Memory B cell (primary cell): Measurements from ENCODE around the gene ERBB4.

Experiments used
- ATAC-seq: fragments of 150-1000 bp; cut with Tn5 transposase; 2 replicates; pipeline ENCODE4 v1.10.0; 2021; ENCODE audit warnings: low read depth, mild to moderate bottlenecking, moderate library complexity
- DNase-seq, 2 donors: peaks; one replicate each; pipeline ENCODE4 v3.0.0; 2022; ENCODE audit warnings: low spot score in 2 of 2
- H3K27ac Mint-ChIP-seq: one replicate; pipeline ENCODE4 v1.8.0; 2022; ENCODE audit warnings: mild to moderate bottlenecking, moderate library complexity, mixed read lengths
- H3K27me3 Mint-ChIP-seq: one replicate; pipeline ENCODE4 v1.8.0; 2022; ENCODE audit warnings: mixed read lengths
- H3K36me3 Mint-ChIP-seq: one replicate; pipeline ENCODE4 v1.8.0; 2022; ENCODE audit warnings: mild to moderate bottlenecking, mixed read lengths
- H3K4me1 Mint-ChIP-seq: one replicate; pipeline ENCODE4 v1.8.0; 2022; ENCODE audit warnings: mixed read lengths
- H3K4me3 Mint-ChIP-seq: one replicate; pipeline ENCODE4 v1.8.0; 2022; ENCODE audit warnings: mild to moderate bottlenecking, moderate library complexity, mixed read lengths
- H3K9me3 Mint-ChIP-seq: one replicate; pipeline ENCODE4 v1.8.0; 2022; ENCODE audit warnings: mixed read lengths

The ERBB4 gene

DNA sequence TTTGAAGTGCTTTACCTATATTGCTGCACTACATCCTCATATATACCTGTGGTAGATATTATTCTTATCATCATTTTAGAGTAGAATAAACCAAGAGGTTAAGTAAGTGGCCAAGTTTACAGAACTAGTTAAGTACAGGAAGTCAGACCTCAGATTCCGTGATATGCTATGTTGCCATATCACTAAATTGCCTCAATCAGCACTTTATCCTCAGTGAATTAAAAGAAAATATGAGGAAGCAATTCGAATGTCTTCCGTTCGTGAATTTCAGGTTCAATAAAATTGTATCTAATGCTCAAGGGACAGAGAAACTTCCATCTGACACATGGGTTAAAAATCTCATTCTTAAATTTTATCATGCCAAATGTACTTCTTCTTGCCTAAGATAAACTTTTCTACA is 1133.6 kb downstream of the ERBB4 start:
- Mint-ChIP-seq H3K4me1 (no peaks in the 10 kb centered on the region), H3K36me3 (no peaks in the 10 kb centered on the region), H3K9me3 (peaks cover 3% of the 10 kb centered on the region), H3K27me3 (no peaks in the 10 kb centered on the region), H3K4me3 (no peak overlapping the region), H3K27ac (no peak overlapping the region)
- no peak for ATAC-seq
- no peak for DNase-seq

- H3K36me3 Mint-ChIP-seq, result no peaks in the 10 kb centered on the region
Observed at GRCh38 chr2:211404098-211404497, 1134.5 kb downstream of the ERBB4 start.

DNA sequence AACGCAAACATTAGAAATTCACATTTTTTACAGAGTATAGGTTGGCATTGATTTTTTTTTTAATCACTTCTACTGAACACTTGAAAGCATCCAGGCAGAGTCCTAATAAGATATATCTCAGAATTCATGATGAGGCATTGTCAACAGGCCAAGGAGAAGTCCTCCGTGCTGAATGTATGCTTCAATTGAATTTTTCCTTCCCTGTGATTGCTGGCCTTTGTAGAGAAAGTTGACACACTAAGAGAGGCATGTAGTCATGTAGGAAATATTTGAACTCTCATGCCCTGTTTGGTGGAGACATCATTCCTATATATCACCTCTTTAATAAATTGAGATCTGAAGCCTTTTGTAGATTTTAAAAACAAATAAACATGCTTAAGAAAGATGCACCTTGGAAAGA is 1137.3 kb downstream of the ERBB4 start:
- no peak for ATAC-seq
- no peaks in the 10 kb centered on the region for H3K27me3 Mint-ChIP-seq
- no peaks in the 10 kb centered on the region for H3K36me3 Mint-ChIP-seq
- H3K4me1 Mint-ChIP-seq, result no peaks in the 10 kb centered on the region
- H3K4me3 Mint-ChIP-seq, result no peak overlapping the region
- DNase-seq, result no peak
- peaks cover 3% of the 10 kb centered on the region for H3K9me3 Mint-ChIP-seq
- H3K27ac Mint-ChIP-seq, result no peak overlapping the region

More at GRCh38 chr2:211404098-211404497, 1134.5 kb downstream of the ERBB4 start:
- H3K27me3 Mint-ChIP-seq, result no peaks in the 10 kb centered on the region
- H3K9me3 Mint-ChIP-seq, result peaks cover 3% of the 10 kb centered on the region
- H3K4me3 Mint-ChIP-seq, result no peak overlapping the region
- no peak overlapping the region for H3K27ac Mint-ChIP-seq
- H3K4me1 Mint-ChIP-seq, result no peaks in the 10 kb centered on the region
- DNase-seq (no peak), ATAC-seq (no peak)

DNA sequence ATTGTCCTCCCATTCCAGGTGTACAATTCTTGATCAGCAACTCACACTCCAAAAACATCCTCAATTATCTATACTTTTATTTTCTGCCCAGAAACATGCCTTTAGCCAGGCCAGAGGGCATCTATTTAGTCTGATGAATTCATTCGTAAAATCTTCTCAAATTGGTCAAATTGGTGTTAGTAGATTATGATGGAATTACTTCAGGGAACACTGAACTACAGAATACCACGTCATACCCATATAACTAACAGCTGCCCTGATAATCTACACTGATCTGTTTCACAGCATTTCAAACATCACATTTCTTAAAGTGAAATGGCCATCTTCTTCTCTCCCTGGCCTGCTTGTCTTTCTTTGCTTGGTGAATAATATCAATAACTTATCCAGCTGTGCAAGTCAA is 1140.8 kb downstream of the ERBB4 start:
- ATAC-seq (no peak), DNase-seq (no peak)
- Mint-ChIP-seq H3K9me3 (no peaks in the 10 kb centered on the region), H3K27ac (no peak overlapping the region), H3K4me1 (no peaks in the 10 kb centered on the region), H3K4me3 (no peak overlapping the region), H3K36me3 (no peaks in the 10 kb centered on the region), H3K27me3 (no peaks in the 10 kb centered on the region)

DNA sequence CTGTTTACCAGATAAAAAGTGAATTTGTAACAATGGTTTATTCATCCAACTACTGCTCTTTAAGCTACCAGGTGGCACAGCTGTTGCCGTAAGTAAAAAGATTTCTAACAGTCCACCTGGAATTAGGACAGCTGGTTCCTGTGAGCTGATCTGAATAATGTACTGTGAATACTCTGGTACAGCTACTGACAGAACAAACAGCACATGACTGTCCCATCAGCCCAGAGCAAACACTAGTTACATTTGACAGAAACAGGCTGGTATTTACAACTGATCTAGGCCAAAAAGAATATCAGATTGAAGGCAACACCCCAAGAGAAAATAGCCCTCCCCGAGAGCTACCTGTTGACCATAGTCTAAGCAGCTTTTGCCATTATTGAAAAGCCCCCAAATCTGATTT is 1141.8 kb downstream of the ERBB4 start:
- Mint-ChIP-seq H3K4me1 (no peaks in the 10 kb centered on the region), H3K27me3 (no peaks in the 10 kb centered on the region), H3K27ac (no peak overlapping the region), H3K4me3 (no peak overlapping the region), H3K9me3 (no peaks in the 10 kb centered on the region), H3K36me3 (no peaks in the 10 kb centered on the region)
- ATAC-seq, result no peak
- no peak for DNase-seq

GRCh38 chr2:211391189-211391567 is 1147.4 kb downstream of the ERBB4 start:
- DNase-seq (no peak), ATAC-seq (no peak)
- Mint-ChIP-seq H3K4me1 (no peaks in the 10 kb centered on the region), H3K36me3 (no peaks in the 10 kb centered on the region), H3K27me3 (no peaks in the 10 kb centered on the region), H3K4me3 (no peak overlapping the region), H3K9me3 (no peaks in the 10 kb centered on the region), H3K27ac (no peak overlapping the region)

DNA sequence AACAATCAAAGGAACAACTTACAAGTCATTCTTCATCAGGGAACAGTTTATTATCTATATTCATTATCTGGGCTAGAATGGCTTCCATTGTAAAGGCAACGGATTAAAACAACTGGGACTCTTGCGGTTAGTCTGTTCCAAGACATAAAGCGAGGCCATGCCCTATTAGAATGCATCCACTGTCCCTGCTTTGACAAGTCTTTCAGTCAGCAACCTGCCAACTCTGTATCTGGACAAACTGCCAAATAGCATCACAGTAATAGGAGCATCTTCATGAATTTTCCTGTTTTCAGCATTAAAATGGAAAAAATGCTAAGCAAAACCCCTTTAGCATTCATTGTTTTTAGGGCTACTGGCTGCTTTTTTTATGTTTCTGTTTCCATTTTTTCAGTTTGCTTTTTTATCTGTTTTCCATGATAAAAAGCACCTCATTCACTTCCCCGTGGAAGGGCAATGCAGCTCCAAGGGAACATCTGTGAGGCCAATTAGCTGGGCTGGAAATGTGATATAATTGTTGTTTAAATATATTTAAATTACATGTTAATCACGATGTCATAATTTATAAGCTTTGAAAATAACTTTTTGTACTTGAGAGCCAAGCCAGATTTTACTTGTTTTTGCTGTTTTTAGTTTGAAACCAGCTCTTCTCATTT is 1147.9 kb downstream of the ERBB4 start:
- no peaks in the 10 kb centered on the region for H3K4me1 Mint-ChIP-seq
- H3K36me3 Mint-ChIP-seq, result no peaks in the 10 kb centered on the region
- H3K27ac Mint-ChIP-seq, result no peak overlapping the region
- DNase-seq, result no peak
- no peaks in the 10 kb centered on the region for H3K9me3 Mint-ChIP-seq
- H3K4me3 Mint-ChIP-seq, result no peak overlapping the region
- no peak for ATAC-seq
- no peaks in the 10 kb centered on the region for H3K27me3 Mint-ChIP-seq

DNA sequence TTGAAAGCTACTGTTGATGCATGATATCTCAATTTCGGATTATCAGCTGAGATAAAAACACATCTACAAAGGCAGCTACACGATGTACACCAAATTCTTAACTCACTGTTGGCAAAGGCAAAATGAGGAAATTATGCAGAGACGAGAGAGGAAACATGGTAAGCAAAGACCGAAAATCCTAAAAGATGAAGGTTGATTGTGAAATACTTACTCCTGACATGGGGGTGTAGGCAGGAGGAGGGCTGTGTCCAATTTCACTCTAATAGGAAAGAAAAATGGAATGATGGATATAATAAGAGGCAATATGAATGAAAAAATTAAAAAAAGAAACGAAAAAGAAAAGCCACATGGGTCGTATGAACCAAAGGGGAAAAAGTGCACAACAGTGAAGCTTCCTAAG is 1150.9 kb downstream of the ERBB4 start:
- no peak overlapping the region for H3K4me3 Mint-ChIP-seq
- DNase-seq (no peak), ATAC-seq (no peak)
- H3K4me1 Mint-ChIP-seq, result no peaks in the 10 kb centered on the region
- no peaks in the 10 kb centered on the region for H3K36me3 Mint-ChIP-seq
- H3K27ac Mint-ChIP-seq, result no peak overlapping the region
- no peaks in the 10 kb centered on the region for H3K27me3 Mint-ChIP-seq
- H3K9me3 Mint-ChIP-seq, result no peaks in the 10 kb centered on the region

GRCh38 chr2:211380041-211380440 is 1158.6 kb downstream of the ERBB4 start:
- H3K27me3 Mint-ChIP-seq, result no peaks in the 10 kb centered on the region

DNA sequence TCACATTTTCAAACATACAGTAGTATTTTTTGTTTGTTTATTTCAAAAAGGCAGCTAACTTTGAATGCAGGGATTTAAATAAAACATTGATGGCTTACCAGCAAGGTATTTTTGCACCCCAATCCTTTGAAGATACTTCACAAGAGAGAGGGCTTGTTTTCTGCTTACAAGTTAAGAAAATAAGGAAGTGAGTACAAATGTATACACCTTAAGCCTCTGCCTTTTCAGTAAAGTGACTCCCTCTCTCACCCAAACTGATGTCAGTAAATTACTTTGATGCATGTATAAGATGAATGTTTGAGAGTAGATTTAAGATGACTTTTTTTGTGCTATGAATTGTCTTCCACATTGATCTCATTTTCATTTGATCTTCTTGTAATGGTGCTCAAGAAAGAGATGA is 1162.2 kb downstream of the ERBB4 start:
- H3K36me3 Mint-ChIP-seq, result no peaks in the 10 kb centered on the region
- H3K27me3 Mint-ChIP-seq, result no peaks in the 10 kb centered on the region
- ATAC-seq (no peak), DNase-seq (no peak)
- H3K27ac Mint-ChIP-seq, result no peak overlapping the region
- no peaks in the 10 kb centered on the region for H3K9me3 Mint-ChIP-seq
- H3K4me3 Mint-ChIP-seq, result no peak overlapping the region
- H3K4me1 Mint-ChIP-seq, result peaks cover 2% of the 10 kb centered on the region

More at GRCh38 chr2:211380041-211380440, 1158.6 kb downstream of the ERBB4 start:
- no peaks in the 10 kb centered on the region for H3K36me3 Mint-ChIP-seq
- no peak for ATAC-seq
- no peaks in the 10 kb centered on the region for H3K4me1 Mint-ChIP-seq
- DNase-seq, result no peak
- no peak overlapping the region for H3K4me3 Mint-ChIP-seq
- H3K9me3 Mint-ChIP-seq, result no peaks in the 10 kb centered on the region
- no peak overlapping the region for H3K27ac Mint-ChIP-seq

DNA sequence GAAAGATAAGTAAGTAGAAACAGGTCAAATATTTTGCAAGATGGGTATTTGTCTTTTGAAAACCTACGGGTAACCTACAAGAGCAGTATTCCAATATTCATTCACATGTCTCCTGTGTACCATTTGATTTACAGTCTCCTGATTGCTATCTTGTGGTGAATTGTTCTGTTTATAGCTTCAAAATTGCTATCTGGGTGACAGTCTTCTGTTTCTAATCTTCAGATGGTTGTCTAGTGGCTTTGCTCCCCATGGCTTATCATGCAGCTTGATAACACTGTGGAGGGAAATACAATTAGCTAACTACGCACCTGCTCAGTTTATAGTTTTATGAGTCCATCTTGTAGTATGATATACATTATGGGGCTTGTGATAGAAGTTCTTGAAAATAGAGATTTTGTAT is 1165.4 kb downstream of the ERBB4 start:
- ATAC-seq (no peak), DNase-seq (no peak)
- H3K36me3 Mint-ChIP-seq, result no peaks in the 10 kb centered on the region
- H3K9me3 Mint-ChIP-seq, result no peaks in the 10 kb centered on the region
- no peak overlapping the region for H3K27ac Mint-ChIP-seq
- no peaks in the 10 kb centered on the region for H3K27me3 Mint-ChIP-seq
- peaks cover 2% of the 10 kb centered on the region for H3K4me1 Mint-ChIP-seq
- no peak overlapping the region for H3K4me3 Mint-ChIP-seq

DNA sequence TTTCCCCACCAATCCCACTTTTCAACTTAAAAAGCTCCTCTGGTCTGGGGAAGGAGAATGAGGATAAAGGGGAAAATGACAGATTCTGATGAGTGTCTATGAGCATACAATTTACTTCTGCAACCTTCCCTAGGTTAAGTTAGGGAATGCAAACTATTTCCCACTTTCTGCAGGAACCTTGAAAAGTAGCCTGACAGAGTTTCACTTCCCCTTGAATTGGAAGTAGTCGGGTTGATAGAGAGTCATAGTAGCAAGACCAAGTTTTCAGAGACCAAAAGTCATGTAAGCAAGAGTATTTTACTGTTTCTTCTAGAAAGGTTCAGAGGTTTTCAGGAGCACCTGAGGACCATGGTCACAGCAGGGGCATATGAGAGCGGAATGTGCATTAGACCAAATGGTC is 1167.1 kb downstream of the ERBB4 start:
- Mint-ChIP-seq H3K27me3 (no peaks in the 10 kb centered on the region), H3K36me3 (no peaks in the 10 kb centered on the region), H3K9me3 (no peaks in the 10 kb centered on the region), H3K27ac (no peak overlapping the region), H3K4me3 (no peak overlapping the region), H3K4me1 (peaks cover 8% of the 10 kb centered on the region)
- no peak for DNase-seq
- ATAC-seq, result peak; percentile 27

- H3K36me3 Mint-ChIP-seq, result no peaks in the 10 kb centered on the region
- no peak overlapping the region for H3K4me3 Mint-ChIP-seq
- H3K27me3 Mint-ChIP-seq, result no peaks in the 10 kb centered on the region
- H3K9me3 Mint-ChIP-seq, result peaks cover 2% of the 10 kb centered on the region
- no peak for DNase-seq
- no peak for ATAC-seq
- no peak overlapping the region for H3K27ac Mint-ChIP-seq
- H3K4me1 Mint-ChIP-seq, result peaks cover 8% of the 10 kb centered on the region
Observed at GRCh38 chr2:211368467-211368866, 1170.1 kb downstream of the ERBB4 start.

DNA sequence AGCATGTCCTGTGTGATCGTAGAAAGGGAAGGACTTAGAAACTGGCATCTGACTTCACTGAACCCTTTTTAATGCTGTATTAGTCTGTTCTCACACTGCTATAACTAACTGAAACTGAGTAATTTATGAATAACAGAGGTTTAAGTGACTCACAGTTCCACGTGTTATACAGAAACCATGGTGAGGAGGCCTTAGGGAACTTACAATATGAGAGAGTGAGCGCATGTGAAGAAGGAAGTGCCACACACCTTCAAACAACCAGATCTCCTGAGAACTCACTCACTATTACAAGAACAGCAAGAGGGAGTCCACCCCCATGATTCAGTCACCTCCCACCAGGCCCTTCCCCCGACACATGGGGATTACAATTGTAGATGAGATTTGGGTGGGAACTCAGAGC is 1170.9 kb downstream of the ERBB4 start:
- Mint-ChIP-seq H3K36me3 (no peaks in the 10 kb centered on the region), H3K4me3 (no peak overlapping the region), H3K9me3 (peaks cover 2% of the 10 kb centered on the region), H3K27me3 (no peaks in the 10 kb centered on the region), H3K27ac (no peak overlapping the region), H3K4me1 (peaks cover 8% of the 10 kb centered on the region)
- ATAC-seq (peak; percentile 70), DNase-seq (no peak)

GRCh38 chr2:211367293-211367692 is 1171.3 kb downstream of the ERBB4 start:
- no peak overlapping the region for H3K27ac Mint-ChIP-seq
- ATAC-seq (no peak), DNase-seq (no peak)
- no peak overlapping the region for H3K4me3 Mint-ChIP-seq
- no peaks in the 10 kb centered on the region for H3K36me3 Mint-ChIP-seq
- peaks cover 8% of the 10 kb centered on the region for H3K4me1 Mint-ChIP-seq
- peaks cover 2% of the 10 kb centered on the region for H3K9me3 Mint-ChIP-seq
- no peaks in the 10 kb centered on the region for H3K27me3 Mint-ChIP-seq
